ENCODE data around the gene CACNB2.

CACNB2 gene

DNA sequence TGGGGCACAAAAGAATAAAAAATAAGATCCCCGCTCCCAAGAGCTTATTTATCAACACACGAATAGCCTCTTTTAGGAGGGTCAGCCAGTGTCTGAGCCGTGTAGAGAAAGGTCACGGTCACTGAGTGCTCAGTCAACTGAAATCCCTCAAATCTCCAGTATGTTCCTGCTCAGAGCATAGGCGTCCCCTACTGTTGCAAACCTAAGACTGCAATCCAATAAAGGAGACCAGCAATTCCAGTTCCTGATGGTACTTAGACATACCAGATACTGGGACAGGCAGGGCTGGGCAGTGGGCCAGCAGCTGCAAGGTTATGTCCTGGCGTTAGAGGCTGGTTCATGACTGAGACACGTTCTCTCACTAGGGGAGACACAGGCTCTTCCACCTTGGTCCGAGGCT is 93.6 kb downstream of the CACNB2 start:
- DNase-seq: no peak

GRCh38 chr10:18235477-18235876 is 95.3 kb downstream of the CACNB2 start:
- no peak for DNase-seq

- no peak for DNase-seq
Observed at GRCh38 chr10:18236756-18237155, 96.5 kb downstream of the CACNB2 start.

DNA sequence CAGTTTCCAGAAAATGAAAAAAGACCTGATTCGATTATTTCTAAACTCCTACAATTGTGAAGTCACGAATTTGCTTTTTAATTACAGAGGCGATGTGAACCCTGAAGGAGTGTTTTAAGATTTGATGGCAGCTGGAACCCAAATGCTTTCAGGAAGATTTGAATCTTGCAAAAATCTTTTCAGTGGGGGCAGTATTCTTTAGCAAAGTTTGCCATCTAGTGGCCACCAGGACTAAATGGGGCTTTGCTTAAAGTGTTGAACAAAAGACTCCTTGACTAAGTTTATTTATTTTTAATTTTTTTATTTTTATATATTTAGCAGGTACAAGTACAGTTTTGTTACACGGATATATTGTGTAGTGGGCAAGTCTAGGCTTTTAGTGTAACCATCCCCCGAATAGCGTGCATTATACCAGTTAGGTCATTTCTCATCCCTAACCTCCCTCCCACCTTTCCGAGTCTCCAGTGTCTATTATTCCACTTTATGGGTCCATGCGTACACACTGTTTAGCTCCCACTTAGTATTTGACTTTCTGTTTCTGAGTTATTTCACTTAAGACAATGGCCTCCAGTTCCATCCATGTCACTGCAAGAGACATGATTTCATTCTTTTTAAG is 98.8 kb downstream of the CACNB2 start:
- peak; percentile 62 for DNase-seq

GRCh38 chr10:18240185-18240882 is 100.1 kb downstream of the CACNB2 start:
- DNase-seq: no peak

DNA sequence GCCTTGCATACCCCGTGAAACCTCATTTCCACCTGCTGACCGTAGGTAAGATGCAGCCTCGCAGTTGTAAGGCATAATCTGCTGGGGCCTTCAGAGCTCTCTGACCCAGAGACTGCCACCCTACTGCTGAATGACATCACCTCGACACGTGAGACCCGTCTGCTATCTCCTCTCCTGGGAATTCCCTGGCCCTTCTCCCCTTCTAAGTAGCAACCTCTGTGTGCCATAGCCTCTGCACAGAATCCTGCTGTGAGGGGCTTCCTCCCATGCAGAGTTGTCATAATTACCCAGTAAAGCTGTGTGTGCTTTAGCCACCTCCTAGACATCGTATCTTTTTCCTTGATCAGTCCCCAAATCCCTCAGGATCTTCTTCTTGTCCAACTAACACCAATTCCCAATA is 106.7 kb downstream of the CACNB2 start:
- no peak for DNase-seq

DNA sequence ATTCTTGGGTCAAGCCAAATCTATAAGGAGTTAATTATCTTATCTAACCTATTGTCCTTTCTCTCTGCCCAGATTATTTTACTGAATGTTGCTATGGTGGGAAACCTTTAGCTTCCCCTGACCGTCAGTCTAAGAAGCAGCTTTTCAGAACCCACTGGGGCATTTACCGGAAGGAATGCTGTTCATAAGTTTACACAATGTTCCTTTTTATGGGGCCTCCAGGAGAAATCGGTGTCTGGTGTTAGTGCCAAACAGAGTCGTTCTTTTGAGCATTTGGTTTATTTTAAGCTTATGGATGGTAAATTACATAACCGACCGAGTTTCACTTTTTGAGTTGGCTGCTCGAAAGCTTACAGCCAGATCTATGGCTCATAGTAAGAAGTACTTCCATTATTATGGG is 111.9 kb downstream of the CACNB2 start:
- no peak for DNase-seq

- DNase-seq: peak; percentile 9
Observed at GRCh38 chr10:18254086-18254485, 113.9 kb downstream of the CACNB2 start.

DNA sequence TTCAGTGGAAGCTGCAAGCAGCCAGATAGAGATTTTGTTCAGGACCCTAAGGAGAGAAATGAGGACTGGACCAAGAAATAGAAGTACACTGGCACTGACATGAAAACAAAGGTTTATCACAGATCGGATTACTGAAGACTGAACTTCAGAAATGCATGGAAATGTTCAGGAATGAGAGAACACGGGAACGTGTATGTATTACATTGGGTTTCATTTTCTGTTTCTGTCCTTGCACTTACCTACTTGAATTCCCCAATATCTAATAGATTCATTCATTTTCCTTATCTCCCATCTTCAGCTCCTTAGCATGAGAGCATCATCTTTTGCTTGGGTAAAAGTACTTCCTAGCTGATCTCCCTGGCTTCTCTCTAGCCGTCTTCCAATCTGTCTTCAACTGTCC is 114.5 kb downstream of the CACNB2 start:
- DNase-seq: no peak

GRCh38 chr10:18260310-18260922 is 120.2 kb downstream of the CACNB2 start:
- no peak for DNase-seq

DNA sequence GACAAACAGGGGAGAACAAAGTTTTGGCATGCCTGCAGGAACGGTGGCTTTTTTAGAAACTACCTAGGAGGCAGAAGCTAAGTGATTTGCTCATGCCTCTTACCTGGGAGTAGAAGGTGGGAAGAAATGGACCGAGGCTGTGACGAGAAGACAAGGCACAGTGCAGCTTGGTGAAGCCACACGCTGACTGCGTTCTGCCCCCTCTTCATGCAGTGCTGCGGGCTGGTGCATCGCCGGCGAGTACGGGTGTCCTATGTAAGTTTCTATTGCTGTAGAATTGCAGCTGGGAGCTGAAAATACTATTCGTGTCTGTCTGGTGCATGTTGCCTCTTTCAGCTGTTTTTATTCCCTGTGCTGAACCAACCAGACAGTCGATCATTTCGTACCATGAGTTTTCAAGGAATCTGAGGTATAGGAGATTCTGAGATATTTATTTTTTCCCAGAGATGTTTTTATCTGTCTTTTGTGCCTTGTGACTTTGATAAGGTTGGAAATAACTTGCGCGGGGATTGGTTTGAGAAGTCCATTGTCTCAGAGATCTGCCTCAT is 120.9 kb downstream of the CACNB2 start:
- DNase-seq: no peak

GRCh38 chr10:18261768-18262231 is 121.6 kb downstream of the CACNB2 start:
- DNase-seq: no peak

DNA sequence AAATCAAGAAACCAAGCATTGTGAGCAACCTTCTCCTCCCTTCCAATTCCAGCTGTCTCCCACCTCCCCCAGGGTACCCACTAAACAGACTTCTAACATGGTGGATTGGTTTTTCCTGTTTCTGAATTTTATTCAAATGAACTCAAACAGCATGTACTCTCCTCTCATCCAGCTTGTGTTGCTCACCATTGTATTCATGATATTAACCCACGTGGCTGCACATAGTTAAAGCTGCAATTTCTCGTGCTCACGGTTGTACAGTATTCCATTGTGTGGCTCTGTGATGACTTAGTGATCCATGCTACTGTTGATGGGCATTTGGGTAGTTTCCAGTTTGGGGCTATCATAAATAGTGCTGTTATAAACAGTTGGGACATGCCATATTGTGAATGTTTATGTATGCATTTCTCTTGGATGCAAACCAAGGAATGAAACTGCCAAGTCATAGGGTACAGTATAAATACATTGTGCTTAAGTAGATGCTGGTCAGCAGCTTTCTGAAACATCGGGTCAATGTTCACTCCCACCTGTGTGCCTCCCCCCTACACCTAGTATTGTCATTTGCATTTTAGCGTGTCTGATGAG is 124.3 kb downstream of the CACNB2 start:
- DNase-seq: no peak

- DNase-seq: no peak
Observed at GRCh38 chr10:18268005-18268404, 127.8 kb downstream of the CACNB2 start.

GRCh38 chr10:18271491-18271890 is 131.3 kb downstream of the CACNB2 start:
- DNase-seq: no peak

GRCh38 chr10:18273039-18273438 is 132.8 kb downstream of the CACNB2 start:
- no peak for DNase-seq

- no peak for DNase-seq
Observed at GRCh38 chr10:18278181-18278580, 138.0 kb downstream of the CACNB2 start.

- peak; percentile 58 for DNase-seq
Observed at GRCh38 chr10:18279173-18279572, 138.9 kb downstream of the CACNB2 start.

- DNase-seq: no peak
Observed at GRCh38 chr10:18282094-18282493, 141.9 kb downstream of the CACNB2 start.

DNA sequence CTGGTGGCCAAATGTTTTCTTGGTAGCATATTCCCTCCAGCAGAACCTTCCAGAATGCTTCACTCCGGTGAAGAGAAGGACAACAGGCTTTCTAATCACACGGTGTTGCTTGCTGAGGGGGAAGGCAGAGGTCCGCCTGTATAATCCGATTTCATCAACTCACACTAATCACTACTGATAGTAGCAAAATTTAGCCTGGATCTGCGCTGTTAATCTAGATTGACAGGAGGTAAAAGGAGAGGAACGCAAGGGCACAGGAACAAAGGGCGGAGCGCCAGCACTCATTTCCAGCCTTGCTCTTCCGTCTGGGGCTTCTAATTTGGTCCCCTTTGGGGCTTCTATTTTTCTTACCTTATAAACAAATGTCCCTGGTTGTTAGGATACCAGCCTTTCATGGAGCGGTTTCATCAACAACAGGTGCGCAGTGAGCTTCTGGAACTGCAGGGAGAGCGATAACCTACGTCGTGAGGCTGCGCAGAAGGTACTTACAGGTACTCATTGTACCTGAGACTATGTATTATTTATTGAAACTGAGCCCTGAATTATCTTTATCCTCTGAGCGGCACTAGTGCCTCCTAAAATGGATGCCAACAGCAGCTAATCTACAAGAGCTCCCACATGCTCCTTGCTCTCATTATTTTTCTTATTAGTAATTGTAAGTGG is 150.6 kb downstream of the CACNB2 start:
- DNase-seq: no peak

GRCh38 chr10:18293536-18294510 is 153.6 kb downstream of the CACNB2 start:
- no peak for DNase-seq

DNA sequence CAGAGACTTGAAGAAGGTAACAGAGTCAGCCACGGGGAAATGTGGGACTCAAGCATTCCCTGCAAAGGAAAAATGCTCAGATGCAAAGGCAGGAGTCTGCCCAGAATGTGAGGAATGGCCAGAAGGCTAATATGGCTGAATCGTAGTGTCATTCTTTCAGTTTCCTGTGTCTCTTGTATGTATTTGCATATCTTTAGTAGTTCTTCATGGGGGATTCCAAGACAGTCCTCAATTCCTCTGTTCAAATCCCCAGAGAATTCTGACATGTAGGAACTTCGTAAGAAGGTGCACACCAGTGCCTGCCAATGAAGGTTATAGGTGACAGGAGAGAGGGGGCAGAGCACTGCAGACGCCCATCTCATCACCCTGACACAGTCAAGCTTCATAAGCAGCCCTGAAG is 154.4 kb downstream of the CACNB2 start:
- DNase-seq: no peak
